GM12878 (cell line): Measurements from ENCODE around the gene SPINK14.

ENCODE experiments used
- BMI1 ChIP-seq: fragments of 450-650 bp; IDR thresholded peaks from 2 replicates; pipeline ENCODE4 v1.6.1; 2016; ENCODE audit warnings: mild to moderate bottlenecking, moderate library complexity, borderline replicate concordance
- CHD2 ChIP-seq: IDR thresholded peaks from 2 replicates; pipeline ENCODE4 v1.6.1; 2011; ENCODE audit warnings: low read depth, low read length, improper control_type of control experiment, borderline replicate concordance
- ETV6 ChIP-seq, 2 experiments: fragments of 450-650 bp in 1 of 2; IDR thresholded peaks in 1 of 2; conservative IDR thresholded peaks in 1 of 2; 2 replicates each; pipeline ENCODE4 v1.6.1; 2014; ENCODE audit warnings: antibody characterized with exemption in 1 of 2, borderline replicate concordance in 1 of 2, low read depth in 1 of 2, mild to moderate bottlenecking in 1 of 2, moderate library complexity in 1 of 2
- KLF5 ChIP-seq: fragments of 450-650 bp; IDR thresholded peaks from 2 replicates; pipeline ENCODE4 v1.6.1; 2014; ENCODE audit warnings: mild to moderate bottlenecking; ENCODE audit not compliant: partially characterized antibody

- no peak for TF ChIP-seq BMI1
- TF ChIP-seq KLF5: no peak
- TF ChIP-seq ETV6 (conservative IDR thresholded peaks at IDR 0.05 in 1 of 2, IDR thresholded peaks at IDR 0.05 in 1 of 2; ENCODE audit: borderline replicate concordance in 1 of 2, low read depth in 1 of 2): no peak
- TF ChIP-seq CHD2: no peak
Observed at GRCh38 chr5:148152781-148153180, 15.6 kb upstream of the SPINK14 start.
